ENCODE measurements around the gene AJM1.

DNA sequence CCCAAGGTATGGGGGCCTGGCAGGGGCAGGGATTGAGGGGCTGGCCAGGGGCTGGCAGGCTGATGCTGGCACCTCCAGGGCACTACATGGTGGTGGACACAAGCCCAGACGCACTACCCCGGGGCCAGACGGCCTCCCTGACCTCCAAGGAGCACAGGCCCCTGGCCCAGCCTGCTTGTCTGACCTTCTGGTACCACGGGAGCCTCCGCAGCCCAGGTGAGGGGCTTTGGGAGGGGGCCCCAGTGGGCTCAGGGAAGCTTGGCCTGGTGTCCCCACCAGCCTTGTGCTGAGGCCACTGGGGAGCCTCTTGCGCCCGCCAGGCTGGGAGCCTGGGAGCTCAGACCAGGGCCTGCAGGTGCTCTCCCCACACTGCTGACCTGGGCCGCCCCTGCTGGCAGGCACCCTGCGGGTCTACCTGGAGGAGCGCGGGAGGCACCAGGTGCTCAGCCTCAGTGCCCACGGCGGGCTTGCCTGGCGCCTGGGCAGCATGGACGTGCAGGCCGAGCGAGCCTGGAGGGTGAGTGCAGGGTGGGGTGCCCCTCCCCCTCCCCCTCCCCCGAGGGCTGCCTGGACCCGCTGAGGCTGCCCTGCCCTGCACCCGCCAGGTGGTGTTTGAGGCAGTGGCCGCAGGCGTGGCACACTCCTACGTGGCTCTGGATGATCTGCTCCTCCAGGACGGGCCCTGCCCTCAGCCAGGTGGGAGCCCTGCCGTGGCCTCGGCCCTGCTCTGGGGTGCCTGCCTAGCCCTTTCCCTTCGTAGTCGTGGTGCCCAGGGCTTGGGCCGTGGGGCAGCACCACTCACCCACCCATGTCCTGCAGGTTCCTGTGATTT, 15.5 kb downstream of the AJM1 start:
- TF ChIP-seq, protein P1, sequence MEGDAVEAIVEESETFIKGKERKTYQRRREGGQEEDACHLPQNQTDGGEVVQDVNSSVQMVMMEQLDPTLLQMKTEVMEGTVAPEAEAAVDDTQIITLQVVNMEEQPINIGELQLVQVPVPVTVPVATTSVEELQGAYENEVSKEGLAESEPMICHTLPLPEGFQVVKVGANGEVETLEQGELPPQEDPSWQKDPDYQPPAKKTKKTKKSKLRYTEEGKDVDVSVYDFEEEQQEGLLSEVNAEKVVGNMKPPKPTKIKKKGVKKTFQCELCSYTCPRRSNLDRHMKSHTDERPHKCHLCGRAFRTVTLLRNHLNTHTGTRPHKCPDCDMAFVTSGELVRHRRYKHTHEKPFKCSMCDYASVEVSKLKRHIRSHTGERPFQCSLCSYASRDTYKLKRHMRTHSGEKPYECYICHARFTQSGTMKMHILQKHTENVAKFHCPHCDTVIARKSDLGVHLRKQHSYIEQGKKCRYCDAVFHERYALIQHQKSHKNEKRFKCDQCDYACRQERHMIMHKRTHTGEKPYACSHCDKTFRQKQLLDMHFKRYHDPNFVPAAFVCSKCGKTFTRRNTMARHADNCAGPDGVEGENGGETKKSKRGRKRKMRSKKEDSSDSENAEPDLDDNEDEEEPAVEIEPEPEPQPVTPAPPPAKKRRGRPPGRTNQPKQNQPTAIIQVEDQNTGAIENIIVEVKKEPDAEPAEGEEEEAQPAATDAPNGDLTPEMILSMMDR (IDR thresholded peaks at IDR 0.05): no peak
- no peak for TF ChIP-seq POLR2A (IDR thresholded peaks at IDR 0.05)

All from esophagus squamous epithelium (tissue), 4 donors.